Loucy (cell line): ENCODE data around the gene PLCL2.

Experiments
- H2AFZ ChIP-seq: fragments of 200-600 bp; sonication (generic); 2 replicates; pipeline ENCODE4 v1.6.0; 2016; ENCODE audit warnings: antibody characterized with exemption, mild to moderate bottlenecking, low read length, moderate library complexity
- H3F3A ChIP-seq: fragments of 200-600 bp; 2 replicates; pipeline ENCODE4 v1.6.0; 2016; ENCODE audit warnings: antibody characterized with exemption, low read depth, mild to moderate bottlenecking
- H3K27me3 ChIP-seq: fragments of 200-600 bp; sonication (generic); 2 replicates; pipeline ENCODE4 v1.6.1; 2014; ENCODE audit warnings: low read length, mild to moderate bottlenecking; ENCODE audit not compliant: insufficient read depth, poor library complexity, severe bottlenecking
- H3K36me3 ChIP-seq: fragments of 200-600 bp; sonication (generic); 2 replicates; pipeline ENCODE4 v1.6.1; 2016; ENCODE audit warnings: low read length; ENCODE audit not compliant: insufficient read depth
- H3K4me1 ChIP-seq: fragments of 200-600 bp; sonication (generic); 2 replicates; pipeline ENCODE4 v1.5.1; 2014; ENCODE audit warnings: low read length, mild to moderate bottlenecking; ENCODE audit not compliant: insufficient read depth, poor library complexity, severe bottlenecking
- H3K4me2 ChIP-seq: fragments of 200-600 bp; sonication (generic); 2 replicates; pipeline ENCODE4 v1.6.0; 2014; ENCODE audit warnings: antibody characterized with exemption, low read length, low read depth, mild to moderate bottlenecking; ENCODE audit not compliant: poor library complexity, severe bottlenecking
- H3K4me3 ChIP-seq: fragments of 200-600 bp; sonication (generic); 2 replicates; pipeline ENCODE4 v1.5.1; 2014; ENCODE audit warnings: low read length, mild to moderate bottlenecking, mixed read lengths; ENCODE audit not compliant: poor library complexity, severe bottlenecking
- H3K79me2 ChIP-seq: fragments of 200-600 bp; sonication (generic); 2 replicates; pipeline ENCODE4 v1.6.1; 2014; ENCODE audit warnings: low read length; ENCODE audit not compliant: insufficient read depth
- H3K9ac ChIP-seq: fragments of 200-600 bp; sonication (generic); 2 replicates; pipeline ENCODE4 v1.6.0; 2014; ENCODE audit warnings: mild to moderate bottlenecking, low read depth, low read length, moderate library complexity; ENCODE audit not compliant: poor library complexity, severe bottlenecking
- H3K9me2 ChIP-seq: fragments of 200-600 bp; sonication (generic); replicated peaks from 2 replicates; pipeline ENCODE4 v1.6.1; 2016; ENCODE audit warnings: low read depth, low read length, mixed read lengths
- H3K9me3 ChIP-seq: fragments of 200-600 bp; sonication (generic); 2 replicates; pipeline ENCODE4 v1.6.1; 2014; ENCODE audit warnings: mild to moderate bottlenecking, antibody characterized with exemption, low read length, low read depth; ENCODE audit not compliant: insufficient read depth
- H4K20me1 ChIP-seq: fragments of 200-600 bp; sonication (generic); 2 replicates; pipeline ENCODE4 v1.6.0; 2014; ENCODE audit warnings: antibody characterized with exemption, low read length, mild to moderate bottlenecking; ENCODE audit not compliant: insufficient read depth, poor library complexity, severe bottlenecking
- CTCF ChIP-seq: fragments of 200-600 bp; sonication (generic); conservative IDR thresholded peaks from 2 replicates; pipeline ENCODE4 v1.5.1; 2014; ENCODE audit warnings: mild to moderate bottlenecking, antibody characterized with exemption, low read length
- EZH2phosphoT487 ChIP-seq: fragments of 200-600 bp; IDR thresholded peaks from 2 replicates; pipeline ENCODE4 v1.6.1; 2018; ENCODE audit warnings: antibody characterized with exemption, mild to moderate bottlenecking, moderate library complexity, borderline replicate concordance

The PLCL2 gene

GRCh38 chr3:16844222-16844621, 40.5 kb upstream of the PLCL2 start:
- H3F3A ChIP-seq, result 0 out of 2 replicates have a peak, but pooled peaks cover 4% of the 10 kb centered on the region
- H3K9me3 ChIP-seq, result no peaks in the 10 kb centered on the region
- TF ChIP-seq EZH2phosphoT487, result no peak
- no peak for TF ChIP-seq CTCF
- peaks cover 24% of the 10 kb centered on the region for H3K4me1 ChIP-seq
- H3K9me2 ChIP-seq, result no peaks in the 10 kb centered on the region
- H3K27me3 ChIP-seq, result no peaks in the 10 kb centered on the region
- H3K4me2 ChIP-seq, result no peak overlapping the region
- no peak overlapping the region for H2AFZ ChIP-seq
- no peak overlapping the region for H3K9ac ChIP-seq
- no peaks in the 10 kb centered on the region for H3K36me3 ChIP-seq
- H3K4me3 ChIP-seq, result no peak overlapping the region
- no peaks in the 10 kb centered on the region for H4K20me1 ChIP-seq
- H3K79me2 ChIP-seq, result no peaks in the 10 kb centered on the region

GRCh38 chr3:16844791-16845190, 40.0 kb upstream of the PLCL2 start:
- Histone ChIP-seq H3K27me3 (no peaks in the 10 kb centered on the region), H2AFZ (no peak overlapping the region)

GRCh38 chr3:16846373-16847080, 38.2 kb upstream of the PLCL2 start:
- Histone ChIP-seq H2AFZ (no peak overlapping the region), H3K36me3 (no peaks in the 10 kb centered on the region), H3K9me3 (no peaks in the 10 kb centered on the region), H3F3A (0 out of 2 replicates have a peak, but pooled peaks cover 4% of the 10 kb centered on the region), H3K79me2 (no peaks in the 10 kb centered on the region), H3K9me2 (no peaks in the 10 kb centered on the region), H3K9ac (no peak overlapping the region), H3K4me1 (peaks cover 22% of the 10 kb centered on the region), H3K4me3 (no peak overlapping the region), H4K20me1 (no peaks in the 10 kb centered on the region), H3K27me3 (no peaks in the 10 kb centered on the region), H3K4me2 (no peak overlapping the region)
- TF ChIP-seq CTCF (no peak), EZH2phosphoT487 (no peak)

More at GRCh38 chr3:16844791-16845190, 40.0 kb upstream of the PLCL2 start:
- Histone ChIP-seq H3K9ac (no peak overlapping the region), H3K4me2 (no peak overlapping the region), H3F3A (0 out of 2 replicates have a peak, but pooled peaks cover 4% of the 10 kb centered on the region), H3K79me2 (no peaks in the 10 kb centered on the region), H3K9me3 (no peaks in the 10 kb centered on the region), H4K20me1 (no peaks in the 10 kb centered on the region), H3K9me2 (no peaks in the 10 kb centered on the region), H3K36me3 (no peaks in the 10 kb centered on the region), H3K4me3 (no peak overlapping the region), H3K4me1 (peaks cover 29% of the 10 kb centered on the region)
- TF ChIP-seq CTCF, result no peak
- no peak for TF ChIP-seq EZH2phosphoT487
